Testis (tissue), 3 donors: Measurements from ENCODE around the gene TLE5. TPM values are rescaled to one million over a fixed set of nuclear protein-coding genes. Genes with fewer than 3 reads are reported as not detected.

Source experiments
- DNase-seq: peaks from one replicate; pipeline ENCODE4 v3.0.0-alpha.2; 2019
- H3K27ac ChIP-seq, 2 donors: fragments of 200-600 bp; sonication (generic); one replicate each; pipeline ENCODE4 v1.5.1; 2019
- H3K27me3 ChIP-seq: fragments of 200-600 bp; sonication (generic); one replicate; pipeline ENCODE4 v1.5.1; 2019
- H3K36me3 ChIP-seq: fragments of 200-600 bp; sonication (generic); one replicate; pipeline ENCODE4 v1.5.1; 2017; ENCODE audit warnings: low read depth; ENCODE audit errors: missing control alignments
- H3K4me1 ChIP-seq: fragments of 200-600 bp; sonication (generic); one replicate; pipeline ENCODE4 v1.5.1; 2019
- H3K4me3 ChIP-seq, 2 donors: fragments of 200-600 bp; sonication (generic); one replicate each; pipeline ENCODE4 v1.5.1; 2017 to 2019
- H3K9me3 ChIP-seq: fragments of 200-600 bp; sonication (generic); one replicate; pipeline ENCODE4 v1.5.1; 2017
- POLR2A ChIP-seq: fragments of 450-650 bp; IDR thresholded peaks from one replicate; pipeline ENCODE4 v1.6.1; 2017; ENCODE audit warnings: antibody characterized with exemption, mild to moderate bottlenecking, moderate library complexity
- WGBS, 2 donors: methylation state at CpG; one replicate each; pipeline ENCODE4 v1.1.5; 2018; 5-methylcytosine and 5-hydroxymethylcytosine counted together
- intact Hi-C: fragments of 100-400 bp; cut with DNase I; formaldehyde crosslinking; loops from one replicate; pipeline ENCODE4 v1.15.1; 2023; ENCODE audit warnings: low total_unique reads
- polyA plus RNA-seq: library from polyadenylated mRNA; stranded (reverse); fragments of 350-450 nt; fragmentation: Illumina TruSeq; extraction: RNeasy Lipid Tissue Mini Kit (QIAGEN cat#74804); gene quantifications from one replicate; pipeline ENCODE4 v1.2.3, GENCODE V29; 2014; ENCODE audit warnings: low read depth, low replicate concordance; ENCODE audit not compliant: insufficient read depth
- total RNA-seq, 2 donors: library from RNA; depleted of rRNA; stranded (reverse); fragments of >200 nt; gene quantifications; one replicate each; pipeline ENCODE4 v1.2.3, GENCODE V29; 2016
- TF ChIP-seq, protein P1 (sequence below), 3 experiments: fragments of 450-650 bp in 2 of 3; fragments of 200-600 bp in 1 of 3; sonication (generic) in 1 of 3; IDR thresholded peaks; one replicate each; pipeline ENCODE4 v1.5.1; 2016 to 2019; ENCODE audit warnings: antibody characterized with exemption in 3 of 3, mild to moderate bottlenecking in 2 of 3, moderate library complexity in 1 of 3

TLE5 gene
- total and polyA plus RNA-seq, 3 donors from 2014 or later = 314 to 539 (median 354) TPM

DNA sequence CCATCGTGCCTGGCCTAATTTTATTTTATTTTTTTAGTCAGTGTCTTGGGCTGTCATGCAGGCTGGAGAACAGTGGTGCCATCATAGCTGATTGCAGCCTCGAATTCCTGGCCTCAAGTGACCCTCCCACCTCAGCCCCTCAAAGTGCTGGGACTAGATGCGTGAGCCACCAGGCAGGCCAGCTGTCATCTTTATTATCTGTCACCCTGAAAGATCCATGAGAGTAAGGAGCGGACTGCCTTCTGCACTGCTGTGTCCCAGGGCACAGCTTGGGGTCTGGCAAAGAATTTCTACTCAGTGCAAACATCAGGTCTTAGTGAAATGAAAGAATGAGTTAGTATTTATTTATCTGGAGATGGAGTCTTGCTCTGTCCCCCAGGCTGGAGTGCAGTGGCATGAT lies 9.5 kb upstream of the TLE5 start:
- H3K4me3 ChIP-seq = no peak overlapping the region
- WGBS, 2 donors = 68 to 74% methylated on average over 3 to 4 of the region's 4 CpGs
- no peaks in the 10 kb centered on the region for H3K27me3 ChIP-seq
- no peaks in the 10 kb centered on the region for H3K9me3 ChIP-seq
- H3K4me1 ChIP-seq = peaks cover 8% of the 10 kb centered on the region
- TF ChIP-seq, protein P1, sequence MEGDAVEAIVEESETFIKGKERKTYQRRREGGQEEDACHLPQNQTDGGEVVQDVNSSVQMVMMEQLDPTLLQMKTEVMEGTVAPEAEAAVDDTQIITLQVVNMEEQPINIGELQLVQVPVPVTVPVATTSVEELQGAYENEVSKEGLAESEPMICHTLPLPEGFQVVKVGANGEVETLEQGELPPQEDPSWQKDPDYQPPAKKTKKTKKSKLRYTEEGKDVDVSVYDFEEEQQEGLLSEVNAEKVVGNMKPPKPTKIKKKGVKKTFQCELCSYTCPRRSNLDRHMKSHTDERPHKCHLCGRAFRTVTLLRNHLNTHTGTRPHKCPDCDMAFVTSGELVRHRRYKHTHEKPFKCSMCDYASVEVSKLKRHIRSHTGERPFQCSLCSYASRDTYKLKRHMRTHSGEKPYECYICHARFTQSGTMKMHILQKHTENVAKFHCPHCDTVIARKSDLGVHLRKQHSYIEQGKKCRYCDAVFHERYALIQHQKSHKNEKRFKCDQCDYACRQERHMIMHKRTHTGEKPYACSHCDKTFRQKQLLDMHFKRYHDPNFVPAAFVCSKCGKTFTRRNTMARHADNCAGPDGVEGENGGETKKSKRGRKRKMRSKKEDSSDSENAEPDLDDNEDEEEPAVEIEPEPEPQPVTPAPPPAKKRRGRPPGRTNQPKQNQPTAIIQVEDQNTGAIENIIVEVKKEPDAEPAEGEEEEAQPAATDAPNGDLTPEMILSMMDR (IDR thresholded peaks at IDR 0.05) = no peak
- no peak for TF ChIP-seq POLR2A
- intact Hi-C loops = loop anchor here (10.0 kb wide), 1 partner anchor 93 kb away; no protein-coding TSS in a partner anchor
- H3K36me3 ChIP-seq = no peaks in the 10 kb centered on the region
- H3K27ac ChIP-seq = no peak overlapping the region
- no peak for DNase-seq

DNA sequence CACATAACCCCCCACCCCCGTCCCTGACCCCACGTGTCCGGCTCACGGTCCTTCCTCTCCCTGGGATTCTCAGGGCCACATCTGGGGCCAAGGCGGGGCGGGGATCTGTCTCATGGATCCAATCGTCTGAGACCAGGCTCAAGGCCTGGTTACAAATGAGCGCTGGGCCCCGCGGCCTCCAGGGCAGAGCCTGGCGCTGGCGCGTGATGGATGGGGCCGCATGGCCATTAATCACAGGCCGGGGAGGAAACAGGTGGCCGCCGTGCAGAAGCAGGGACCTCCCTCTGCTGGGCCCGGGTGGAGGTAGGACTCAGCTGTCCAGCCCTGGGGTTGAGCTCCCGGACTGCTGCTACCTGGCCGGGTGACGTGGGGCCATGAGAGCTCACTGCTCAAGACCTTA lies 5.8 kb upstream of the TLE5 start:
- H3K27me3 ChIP-seq = no peaks in the 10 kb centered on the region

DNA sequence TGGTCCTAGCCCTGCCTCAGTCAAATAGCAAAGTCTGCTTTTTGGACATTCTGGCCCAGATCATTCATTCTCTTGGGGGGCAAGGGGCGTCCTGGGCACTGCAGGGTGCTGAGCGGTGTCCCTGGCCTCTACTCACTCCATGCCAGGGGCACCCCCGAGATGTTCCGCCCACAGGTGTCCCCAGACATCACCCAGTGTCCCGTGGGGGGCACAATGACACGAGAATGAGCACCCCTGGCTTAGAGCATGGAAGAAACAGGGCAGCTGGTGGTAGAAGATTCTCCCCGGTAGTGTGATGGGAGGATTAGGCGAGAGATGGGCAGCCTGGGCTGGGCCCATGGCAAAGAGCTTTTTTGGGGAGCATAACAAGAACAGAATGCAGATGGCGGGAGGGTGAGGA lies 5.3 kb upstream of the TLE5 start:
- 94% methylated on average over 9 of the region's 9 CpGs for WGBS, 2 donors
- H3K9me3 ChIP-seq = no peaks in the 10 kb centered on the region
- H3K36me3 ChIP-seq = no peaks in the 10 kb centered on the region
- H3K27ac ChIP-seq = no peak overlapping the region
- TF ChIP-seq, protein P1 (IDR thresholded peaks at IDR 0.05) = no peak
- no peak for TF ChIP-seq POLR2A
- no peak for DNase-seq
- peaks cover 8% of the 10 kb centered on the region for H3K4me1 ChIP-seq
- intact Hi-C loops = no loop called here
- no peaks in the 10 kb centered on the region for H3K27me3 ChIP-seq
- H3K4me3 ChIP-seq = no peak overlapping the region

More for the DNA sequence above, 5.8 kb upstream of the TLE5 start:
- no peak overlapping the region for H3K4me3 ChIP-seq
- TF ChIP-seq, protein P1 (IDR thresholded peaks at IDR 0.05) = no peak
- TF ChIP-seq POLR2A = no peak
- WGBS, 2 donors = 73 to 87% methylated on average over 7 to 21 of the region's 21 CpGs
- no peak for DNase-seq
- H3K36me3 ChIP-seq = no peaks in the 10 kb centered on the region
- intact Hi-C loops = no loop called here
- no peak overlapping the region for H3K27ac ChIP-seq
- H3K4me1 ChIP-seq = peaks cover 3% of the 10 kb centered on the region
- no peaks in the 10 kb centered on the region for H3K9me3 ChIP-seq

DNA sequence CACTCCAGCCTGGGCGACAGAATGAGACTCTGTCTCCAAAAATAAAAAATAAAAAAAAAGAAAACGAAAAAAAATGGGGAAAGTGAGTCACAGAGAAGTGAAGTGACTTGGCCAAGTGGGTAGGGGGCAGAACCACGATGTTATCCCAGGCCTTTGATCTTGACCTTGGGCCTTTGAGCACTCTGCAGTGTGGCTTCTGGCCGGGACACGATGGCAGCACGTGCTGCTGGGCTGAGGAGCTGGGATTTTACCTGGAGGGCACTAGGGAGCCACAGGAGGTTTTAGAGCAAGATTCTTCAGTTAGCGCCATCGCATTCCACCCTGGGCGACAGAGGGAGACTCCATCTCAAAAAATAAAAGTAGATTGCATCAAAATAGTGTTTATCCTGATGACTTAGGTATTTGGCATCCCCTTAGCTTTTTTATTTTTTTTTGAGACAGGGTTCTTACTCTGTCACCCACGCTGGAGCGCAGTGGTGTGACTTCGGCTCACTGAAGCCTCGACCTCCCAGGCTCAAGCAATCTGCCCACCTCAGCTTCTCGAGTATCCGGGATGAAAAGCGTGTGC lies 4.3 kb upstream of the TLE5 start:
- 90 to 91% methylated on average over 16 of the region's 16 CpGs for WGBS, 2 donors

More for the DNA sequence above, 4.3 kb upstream of the TLE5 start:
- no peaks in the 10 kb centered on the region for H3K9me3 ChIP-seq
- peaks cover 8% of the 10 kb centered on the region for H3K4me1 ChIP-seq
- no peak overlapping the region for H3K27ac ChIP-seq
- DNase-seq = no peak
- TF ChIP-seq, protein P1 (IDR thresholded peaks at IDR 0.05) = no peak
- no peak for TF ChIP-seq POLR2A
- intact Hi-C loops = no loop called here
- H3K36me3 ChIP-seq = no peaks in the 10 kb centered on the region
- H3K27me3 ChIP-seq = no peaks in the 10 kb centered on the region
- no peak overlapping the region for H3K4me3 ChIP-seq
